B cell (primary cell): ENCODE measurements around the gene MILR1. TPM values are rescaled to one million over a fixed set of nuclear protein-coding genes. Genes with fewer than 3 reads are reported as not detected.

Experiments
- ATAC-seq: fragments of 200-7000 bp; cut with Tn5 transposase; one replicate; pipeline ENCODE4 v1.10.0; 2021; ENCODE audit warnings: low read depth, mild to moderate bottlenecking, moderate number of reproducible peaks, moderate library complexity
- CTCF ChIA-PET: fragments of 350-600 bp; sonication (Branson Sonifier 250); formaldehyde crosslinking; loops from one replicate; lab custom pipeline; 2021; ENCODE audit warnings: antibody characterized with exemption, inconsistent platforms; lab: Charles Lee
- POLR2A ChIA-PET: fragments of 350-600 bp; sonication (Branson Sonifier 250); formaldehyde crosslinking; loops from one replicate; lab custom pipeline; 2021; ENCODE audit warnings: antibody characterized with exemption; lab: Charles Lee
- DNase-seq: peaks from one replicate; pipeline ENCODE4 v3.0.0; 2013
- H2AFZ ChIP-seq: 2 replicates; pipeline ENCODE4 v1.6.1; 2012; ENCODE audit warnings: mild to moderate bottlenecking, low read depth, low read length; ENCODE audit not compliant: insufficient read depth, poor library complexity, severe bottlenecking
- H3K27ac ChIP-seq, 2 donors: 1 replicate in 1 of 2; 2 replicates in 1 of 2; pipeline ENCODE4 v1.5.1; 2012 to 2013; ENCODE audit warnings: low read length in 2 of 2, mild to moderate bottlenecking in 2 of 2, moderate library complexity in 1 of 2
- H3K27me3 ChIP-seq, 4 experiments: fragments of 200-600 bp in 1 of 4; sonication (generic) in 1 of 4; replicated peaks in 1 of 4; 1 replicate in 2 of 4; 2 replicates in 2 of 4; pipeline versions ENCODE4 v1.6.1 to v1.7.0; 2013 to 2016; ENCODE audit warnings: low read length in 3 of 4, mild to moderate bottlenecking in 2 of 4, mixed read lengths in 1 of 4, moderate library complexity in 1 of 4; ENCODE audit not compliant: insufficient read depth in 4 of 4, control insufficient read depth in 3 of 4; ENCODE audit errors: control extremely low read depth in 1 of 4
- H3K36me3 ChIP-seq, 2 experiments: replicated peaks in 1 of 2; 1 replicate in 1 of 2; 2 replicates in 1 of 2; pipeline versions ENCODE4 v1.6.1 to v1.7.1; 2013; ENCODE audit warnings: low read length in 1 of 2; ENCODE audit not compliant: insufficient read depth in 2 of 2, control insufficient read depth in 1 of 2; ENCODE audit errors: control extremely low read depth in 1 of 2, extremely low read depth in 1 of 2
- H3K4me1 ChIP-seq, 2 donors: fragments of 200-600 bp in 1 of 2; sonication (generic) in 1 of 2; 1 replicate in 1 of 2; 2 replicates in 1 of 2; pipeline versions ENCODE4 v1.5.1 to v1.6.1; 2013 to 2017; ENCODE audit warnings: low read length in 2 of 2; ENCODE audit not compliant: control insufficient read depth in 2 of 2, insufficient read depth in 2 of 2
- H3K4me2 ChIP-seq: replicated peaks from 2 replicates; pipeline ENCODE3; 2012; ENCODE audit warnings: mild to moderate bottlenecking, low read depth, low read length; ENCODE audit not compliant: poor library complexity, severe bottlenecking
- H3K4me3 ChIP-seq, 5 experiments: fragments of 200-600 bp in 1 of 5; sonication (generic) in 1 of 5; 1 replicate in 3 of 5; 2 replicates in 2 of 5; pipeline versions ENCODE4 v1.5.1 to v1.7.0; 2011 to 2016; ENCODE audit warnings: low read length in 4 of 5, mild to moderate bottlenecking in 4 of 5, low read depth in 2 of 5, control low read depth in 1 of 5, moderate library complexity in 1 of 5; ENCODE audit not compliant: insufficient read depth in 1 of 5; ENCODE audit errors: control extremely low read depth in 1 of 5, extremely low read depth in 1 of 5
- H3K79me2 ChIP-seq: fragments of 200-600 bp; sonication (generic); one replicate; pipeline ENCODE4 v1.6.0; 2016; ENCODE audit warnings: low read length; ENCODE audit not compliant: control insufficient read depth, insufficient read depth
- H3K9ac ChIP-seq: fragments of 200-600 bp; sonication (generic); 2 replicates; pipeline ENCODE4 v1.6.1; 2017; ENCODE audit warnings: mild to moderate bottlenecking, low read length, moderate library complexity
- H3K9me3 ChIP-seq, 3 donors: one replicate each; pipeline versions ENCODE4 v1.6.1 to v1.7.1; 2013; ENCODE audit warnings: low read length in 2 of 3; ENCODE audit not compliant: control insufficient read depth in 2 of 3, insufficient read depth in 1 of 3; ENCODE audit errors: control extremely low read depth in 1 of 3
- H4K20me1 ChIP-seq: 2 replicates; pipeline ENCODE4 v1.6.0; 2012; ENCODE audit warnings: mild to moderate bottlenecking, low read length; ENCODE audit not compliant: insufficient read depth, control insufficient read depth, poor library complexity, severe bottlenecking
- H3K27ac Mint-ChIP-seq: one replicate; pipeline ENCODE4 v1.8.0; 2021; ENCODE audit warnings: mixed read lengths
- H3K27me3 Mint-ChIP-seq: one replicate; pipeline ENCODE4 v1.8.0; 2021; ENCODE audit warnings: mixed read lengths
- H3K4me1 Mint-ChIP-seq: one replicate; pipeline ENCODE4 v1.8.0; 2021; ENCODE audit warnings: mixed read lengths
- H3K4me3 Mint-ChIP-seq: one replicate; pipeline ENCODE4 v1.8.0; 2021; ENCODE audit warnings: mixed read lengths
- H3K9me3 Mint-ChIP-seq: one replicate; pipeline ENCODE4 v1.8.0; 2022; ENCODE audit warnings: mixed read lengths; ENCODE audit not compliant: insufficient read depth
- EZH2 ChIP-seq: IDR thresholded peaks from 2 replicates; pipeline ENCODE4 v1.6.1; 2012; ENCODE audit warnings: borderline replicate concordance, low read depth, mild to moderate bottlenecking, moderate library complexity, low read length; ENCODE audit not compliant: insufficient read depth, poor library complexity, severe bottlenecking
- WGBS: methylation state at CpG from one replicate; pipeline ENCODE4 v1.1.5; 2013; ENCODE audit warnings: missing lambda C conversion rate; ENCODE audit not compliant: insufficient coverage; 5-methylcytosine and 5-hydroxymethylcytosine counted together
- intact Hi-C: fragments of 100-400 bp; cut with micrococcal nuclease; formaldehyde crosslinking; loops from one replicate; pipeline ENCODE4 v1.10.0; 2022
- polyA plus RNA-seq: library from polyadenylated mRNA; depleted of rRNA; stranded (reverse); fragments of >200 nt; gene quantifications from 2 replicates; pipeline ENCODE4 v1.2.3, GENCODE V29; 2012
- small RNA-seq: library from RNA; depleted of rRNA; stranded (forward); fragments of <200 nt; gene quantifications from one replicate; pipeline ENCODE3, GENCODE V24; 2012; ENCODE audit warnings: low replicate concordance, low read depth; ENCODE audit not compliant: insufficient read length
- total RNA-seq, 2 donors: library from RNA; stranded (reverse); fragments of 120-200 nt in 1 of 2; gene quantifications; 1 replicate in 1 of 2; 2 replicates in 1 of 2; pipeline versions ENCODE4 v1.2.3 to v1.2.4, GENCODE V29; 2013 to 2022
- TF ChIP-seq, protein P1 (sequence below): fragments of 200-600 bp; IDR thresholded peaks from one replicate; pipeline ENCODE4 v1.8.0; 2022; ENCODE audit warnings: antibody characterized with exemption, mild to moderate bottlenecking

MILR1 gene
- total and polyA plus RNA-seq, 2 donors (not counting 1 experiment from before 2014, with no cell fraction given): 9.4 to 38.0 TPM

DNA sequence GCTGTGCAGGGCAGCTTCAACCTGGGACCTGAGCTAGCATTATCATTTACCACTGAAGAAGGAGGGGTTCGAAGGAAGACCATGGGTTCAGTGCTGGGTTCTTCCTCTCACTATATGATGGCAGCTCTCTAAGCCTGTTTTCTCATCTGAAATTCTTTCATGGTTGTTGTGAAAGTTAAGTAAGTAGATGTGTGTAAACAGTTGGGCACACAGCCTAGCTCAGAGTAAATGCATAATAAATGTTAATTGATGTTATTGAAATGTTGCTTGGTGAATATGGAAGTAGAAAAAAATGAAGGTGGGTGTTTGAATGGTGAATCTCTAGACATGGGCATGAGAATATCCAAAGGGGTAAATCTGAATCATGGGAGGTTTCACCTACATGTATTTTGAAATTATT, 66.9 kb downstream of the MILR1 start:
- WGBS: no CpG with 5 or more reads among the region's 1 CpG

More for the DNA sequence above, 66.9 kb downstream of the MILR1 start:
- Histone ChIP-seq H3K9ac (no peak overlapping the region), H3K4me2 (no peak overlapping the region), H3K36me3 (peaks cover 33 to 79% of the 10 kb centered on the region in 2 experiments), H3K4me1 (peaks cover 0 to 8% of the 10 kb centered on the region in 2 donors), H3K27ac (no peak overlapping the region), H3K4me3 (no peak overlapping the region), H3K27me3 (no peaks in the 10 kb centered on the region), H4K20me1 (peaks cover 24% of the 10 kb centered on the region), H3K9me3 (no peaks in the 10 kb centered on the region), H2AFZ (no peak overlapping the region), H3K79me2 (peaks cover 27% of the 10 kb centered on the region)
- POLR2A ChIA-PET: no interaction called here
- TF ChIP-seq EZH2: no peak
- TF ChIP-seq, protein P1, sequence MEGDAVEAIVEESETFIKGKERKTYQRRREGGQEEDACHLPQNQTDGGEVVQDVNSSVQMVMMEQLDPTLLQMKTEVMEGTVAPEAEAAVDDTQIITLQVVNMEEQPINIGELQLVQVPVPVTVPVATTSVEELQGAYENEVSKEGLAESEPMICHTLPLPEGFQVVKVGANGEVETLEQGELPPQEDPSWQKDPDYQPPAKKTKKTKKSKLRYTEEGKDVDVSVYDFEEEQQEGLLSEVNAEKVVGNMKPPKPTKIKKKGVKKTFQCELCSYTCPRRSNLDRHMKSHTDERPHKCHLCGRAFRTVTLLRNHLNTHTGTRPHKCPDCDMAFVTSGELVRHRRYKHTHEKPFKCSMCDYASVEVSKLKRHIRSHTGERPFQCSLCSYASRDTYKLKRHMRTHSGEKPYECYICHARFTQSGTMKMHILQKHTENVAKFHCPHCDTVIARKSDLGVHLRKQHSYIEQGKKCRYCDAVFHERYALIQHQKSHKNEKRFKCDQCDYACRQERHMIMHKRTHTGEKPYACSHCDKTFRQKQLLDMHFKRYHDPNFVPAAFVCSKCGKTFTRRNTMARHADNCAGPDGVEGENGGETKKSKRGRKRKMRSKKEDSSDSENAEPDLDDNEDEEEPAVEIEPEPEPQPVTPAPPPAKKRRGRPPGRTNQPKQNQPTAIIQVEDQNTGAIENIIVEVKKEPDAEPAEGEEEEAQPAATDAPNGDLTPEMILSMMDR: no peak
- no peak for ATAC-seq
- intact Hi-C loops: no loop called here
- H3K4me3 Mint-ChIP-seq: no peak overlapping the region
- H3K4me1 Mint-ChIP-seq: peaks cover 15% of the 10 kb centered on the region
- no peaks in the 10 kb centered on the region for H3K9me3 Mint-ChIP-seq
- no peak for DNase-seq
- CTCF ChIA-PET: interaction anchor here (0.9 to 4.0 kb wide), 3 partner anchors 8 to 96 kb away, joined by 3 to 34 read pairs (median 6); no protein-coding TSS in a partner anchor
- no peak overlapping the region for H3K27ac Mint-ChIP-seq
- no peaks in the 10 kb centered on the region for H3K27me3 Mint-ChIP-seq

Small RNA genes within 50 kb of the gene (small RNA-seq; reads per million reads assigned to genes)
- not detected for gene ATP5MFP4
- not detected for gene MIR1273E

Other genes with a start within 250 kb of the MILR1 start
- 6.9 and 7.6 TPM in 2 replicates for gene TEX2, start 185.9 kb upstream of the MILR1 start, total RNA-seq
- 3.3 and 4.0 TPM in 2 replicates for gene TEX2, start 185.9 kb upstream of the MILR1 start, polyA plus RNA-seq
- 106 and 109 TPM in 2 replicates for gene PECAM1, start 58.3 kb upstream of the MILR1 start, total RNA-seq
- 24.4 and 29.6 TPM in 2 replicates for gene PECAM1, start 58.3 kb upstream of the MILR1 start, polyA plus RNA-seq
- 74.5 and 84.8 TPM in 2 replicates for gene POLG2, start 47.9 kb downstream of the MILR1 start, total RNA-seq
- gene POLG2, start 47.9 kb downstream of the MILR1 start, polyA plus RNA-seq: 26.9 and 30.5 TPM in 2 replicates
- 1,506 and 1,560 TPM in 2 replicates for gene DDX5, start 57.2 kb downstream of the MILR1 start, total RNA-seq
- gene DDX5, start 57.2 kb downstream of the MILR1 start, polyA plus RNA-seq: 2,167 and 5,531 TPM in 2 replicates
- gene CEP95, start 57.9 kb downstream of the MILR1 start, total RNA-seq: 122 and 129 TPM in 2 replicates
- 71.1 and 96.0 TPM in 2 replicates for gene CEP95, start 57.9 kb downstream of the MILR1 start, polyA plus RNA-seq
- gene SMURF2, start 213.2 kb downstream of the MILR1 start, total RNA-seq: 32.8 and 37.1 TPM in 2 replicates
- 9.2 and 14.6 TPM in 2 replicates for gene SMURF2, start 213.2 kb downstream of the MILR1 start, polyA plus RNA-seq